ENCODE data around the gene MKX.

Gene MKX

DNA sequence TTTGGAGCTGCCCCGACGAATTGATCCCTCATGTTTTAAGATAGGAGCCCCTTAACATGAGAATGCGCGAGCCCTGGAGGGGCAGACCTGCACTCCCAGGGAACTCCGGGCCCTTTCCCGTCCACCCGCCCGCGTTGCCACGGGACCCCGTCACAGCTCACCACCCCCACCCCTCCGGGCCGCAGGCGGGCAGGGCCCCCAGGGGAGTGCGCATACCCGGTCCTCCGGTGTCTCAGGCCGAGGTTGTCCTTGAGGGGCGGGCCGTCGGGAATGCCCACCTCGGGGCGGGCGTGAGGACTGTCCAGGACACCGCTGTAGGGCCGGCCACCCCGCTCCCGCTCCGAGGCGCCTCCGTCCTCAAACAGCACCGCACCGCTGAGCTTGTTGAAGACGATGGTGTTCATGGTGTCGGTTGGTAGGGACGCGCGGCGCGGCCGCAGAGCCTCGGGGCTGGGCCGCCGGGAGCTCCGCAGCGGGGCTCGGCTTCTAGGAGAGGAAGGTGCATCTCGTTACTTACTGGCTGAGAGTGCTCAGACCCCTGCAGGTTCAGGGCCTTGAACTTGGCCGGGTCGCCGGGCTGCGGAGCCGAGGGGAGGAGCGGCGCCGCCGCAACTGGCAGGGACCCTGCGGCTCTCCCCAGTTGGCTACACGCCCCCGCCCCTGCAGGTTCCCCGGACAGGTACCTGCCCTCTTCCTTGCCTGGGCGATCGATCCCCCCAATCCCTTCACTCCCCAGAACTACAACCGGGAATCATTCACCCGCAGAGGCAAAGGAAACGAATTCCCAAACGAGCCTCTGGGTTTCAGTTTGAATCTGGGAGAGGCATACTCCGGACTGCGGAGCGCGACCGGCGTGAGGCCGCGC, 2.4 kb downstream of the MKX start:
- in situ Hi-C loops (cut with HindIII; ENCODE audit: low sequenced_read_pairs): no loop called here

DNA sequence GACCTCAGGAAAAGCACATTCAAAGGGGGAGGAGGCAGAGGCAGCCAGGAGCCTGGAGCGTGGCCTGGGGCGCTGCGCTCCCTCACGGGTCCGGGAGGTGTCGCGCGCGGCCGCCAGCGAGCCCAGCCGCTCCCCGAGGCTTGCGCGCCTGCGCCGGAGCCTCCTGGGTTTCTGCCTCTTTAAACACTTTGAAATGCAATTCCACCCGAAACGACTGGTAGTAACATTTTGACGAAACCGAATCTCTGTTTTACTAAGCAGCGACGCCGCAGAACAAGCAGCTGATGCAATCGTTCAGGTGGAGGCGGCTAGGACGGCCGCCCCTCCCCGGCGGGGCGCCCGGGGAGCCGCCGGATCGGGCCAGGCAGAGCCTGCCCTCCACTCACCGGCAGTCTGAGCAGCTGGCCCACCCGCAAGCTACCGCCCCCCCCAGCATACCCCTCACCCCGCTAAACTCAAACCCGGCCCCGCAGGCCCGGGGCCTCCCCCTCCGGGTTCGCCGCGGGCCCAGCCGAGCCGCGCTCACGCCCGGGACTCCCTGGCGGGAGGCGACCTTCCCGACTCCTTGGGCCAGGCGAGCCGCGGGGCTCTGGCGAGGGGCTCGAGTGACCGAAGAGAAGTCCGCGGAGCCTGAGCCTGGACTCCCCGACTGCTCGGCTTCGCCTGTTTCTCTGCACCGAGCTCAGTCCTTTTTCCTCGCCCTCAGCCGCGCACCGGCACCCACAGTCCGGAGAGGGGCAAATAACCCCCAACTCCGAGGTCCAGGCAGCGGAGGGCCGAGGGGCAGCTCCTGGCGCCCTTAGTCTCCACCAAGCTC, 3.2 kb downstream of the MKX start:
- in situ Hi-C loops (cut with HindIII; ENCODE audit: low sequenced_read_pairs): no loop called here

DNA sequence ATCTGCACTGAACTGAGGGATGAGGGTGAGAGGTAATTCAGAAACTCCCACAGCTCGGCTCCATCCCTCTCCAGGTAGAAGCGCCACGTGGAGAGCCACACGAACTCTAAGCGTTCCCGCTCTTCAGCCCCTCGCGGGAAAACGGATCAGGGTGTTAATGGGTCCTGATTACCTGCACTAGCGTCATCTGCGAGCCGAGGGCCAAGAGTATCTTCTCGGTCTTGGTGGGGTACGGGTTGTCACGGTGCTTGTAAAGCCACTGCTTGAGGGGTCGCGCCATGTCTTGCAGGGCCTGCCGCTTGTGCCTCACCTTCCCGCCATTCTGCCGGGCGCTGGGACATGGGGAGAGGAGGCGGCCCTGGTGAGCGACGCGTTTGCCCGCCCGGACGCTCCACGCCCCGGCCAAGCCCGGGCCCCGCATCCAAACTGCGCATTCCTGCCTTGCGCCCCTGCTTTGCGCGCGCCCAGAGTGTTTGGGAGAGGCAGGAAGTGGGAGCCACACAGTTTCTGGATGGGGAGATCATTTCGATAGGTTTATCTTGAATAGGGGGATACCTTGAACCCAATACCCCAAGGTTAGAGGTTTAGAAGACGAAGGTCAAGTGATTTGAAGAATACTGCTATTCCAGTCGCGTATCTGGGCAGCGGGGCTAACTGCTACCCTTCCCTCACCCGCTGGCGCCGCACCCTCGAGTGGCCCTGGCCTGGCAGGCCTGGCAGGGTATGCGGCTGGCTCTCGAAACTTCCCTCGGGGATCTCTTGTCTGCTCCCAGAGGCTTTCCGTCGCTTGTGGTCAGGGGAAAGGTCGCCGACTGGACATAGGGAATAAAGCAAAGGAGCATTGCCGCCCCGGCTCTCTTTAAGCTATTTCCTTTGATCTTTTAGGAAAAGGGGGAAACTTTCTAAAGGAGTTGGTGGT, 4.2 kb downstream of the MKX start:
- in situ Hi-C loops (cut with HindIII; ENCODE audit: low sequenced_read_pairs): no loop called here

DNA sequence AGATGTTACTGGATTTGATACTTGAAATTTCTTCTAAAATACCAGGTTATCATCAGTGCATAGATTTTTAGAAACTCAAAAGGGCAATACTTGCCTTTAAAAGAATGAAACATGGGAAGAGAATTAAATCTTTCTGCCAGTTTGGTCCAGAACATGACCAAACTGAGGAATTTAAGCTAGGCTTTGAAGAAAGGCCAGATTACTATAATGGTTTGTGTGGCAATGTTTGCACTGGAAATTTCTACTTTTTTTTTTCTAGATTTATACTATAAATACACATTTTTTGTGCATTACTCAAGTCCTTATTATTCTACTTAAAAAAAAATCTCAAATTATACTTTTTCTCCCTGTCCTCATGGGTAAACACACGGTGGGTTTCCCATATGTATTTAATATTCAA, 9.2 kb downstream of the MKX start:
- in situ Hi-C loops (cut with HindIII; ENCODE audit: low sequenced_read_pairs): no loop called here

DNA sequence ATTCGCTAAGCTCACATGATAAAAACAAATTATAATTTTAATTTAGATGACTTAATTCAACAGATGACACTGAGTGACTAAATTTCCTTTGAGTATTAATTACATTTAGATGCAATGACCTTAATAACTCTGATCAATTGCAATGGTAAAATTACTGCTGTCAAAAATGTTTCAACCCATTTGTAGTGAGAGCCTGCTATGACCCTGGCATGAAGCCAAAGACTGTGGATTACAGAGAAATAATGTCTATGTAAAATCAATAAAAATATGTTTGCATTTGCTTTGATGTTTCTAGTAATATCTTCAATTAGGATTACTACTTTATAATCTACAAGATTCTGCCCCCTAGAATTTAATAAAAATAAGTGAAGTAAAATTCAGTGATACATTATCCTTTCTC, 15.6 kb downstream of the MKX start:
- in situ Hi-C loops (cut with HindIII; ENCODE audit: low sequenced_read_pairs): no loop called here

DNA sequence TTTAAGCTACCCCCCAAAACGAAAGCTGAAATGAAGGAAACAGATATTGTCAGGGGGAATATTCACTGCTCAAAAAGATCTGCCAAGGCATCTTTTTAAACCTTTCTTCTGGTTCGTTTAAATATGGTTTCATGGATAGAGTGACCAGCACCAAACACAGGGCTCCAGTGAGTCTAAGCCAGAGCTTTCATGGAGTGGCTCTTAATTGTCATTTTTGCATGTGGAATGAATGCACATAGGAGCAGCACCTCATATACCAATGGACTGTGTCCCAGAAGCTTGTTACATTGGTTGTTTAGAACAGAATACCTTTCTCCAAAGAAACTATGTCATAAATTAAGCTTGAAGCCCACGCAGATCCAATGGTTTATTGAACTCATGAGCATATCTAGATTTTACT, 17.3 kb downstream of the MKX start:
- in situ Hi-C loops (cut with HindIII; ENCODE audit: low sequenced_read_pairs): no loop called here

DNA sequence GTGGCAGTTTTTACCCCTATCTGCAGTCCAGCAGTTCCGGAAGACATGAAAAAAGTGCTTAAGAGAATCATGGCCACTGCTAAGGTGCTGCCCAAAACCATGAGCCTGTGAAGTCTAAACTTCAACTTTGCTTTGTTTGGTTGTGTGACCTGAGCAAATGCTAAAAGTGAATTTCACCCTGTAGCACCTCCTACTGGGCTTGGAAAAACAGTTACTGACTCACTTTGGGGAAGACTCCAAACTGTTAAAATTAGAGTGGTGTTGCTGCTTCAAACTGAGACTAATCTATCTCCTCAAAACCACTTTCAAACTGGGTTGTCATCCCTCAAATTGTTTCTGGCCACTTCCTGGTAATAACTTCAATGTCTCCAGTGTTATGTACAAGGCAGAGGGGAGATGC, 21.3 kb downstream of the MKX start:
- in situ Hi-C loops (cut with HindIII; ENCODE audit: low sequenced_read_pairs): no loop called here

DNA sequence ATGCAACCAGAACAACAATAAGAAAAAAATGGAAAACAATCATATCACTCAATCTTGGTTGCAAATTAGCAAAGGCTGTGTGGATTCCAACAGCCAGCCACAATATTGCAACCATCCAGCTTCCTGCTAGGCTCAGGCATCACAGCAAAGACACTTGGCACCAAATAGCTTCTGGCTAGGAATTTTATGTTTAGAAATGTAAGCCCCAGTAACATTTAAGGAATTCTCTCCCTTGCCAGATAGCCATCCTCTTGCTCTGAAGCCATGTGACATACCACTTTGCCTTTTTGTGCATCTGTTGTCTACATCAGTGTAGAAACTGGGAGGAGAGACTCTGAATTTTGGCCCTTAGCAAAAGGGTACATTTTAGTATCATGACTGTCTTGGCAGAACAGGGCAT, 22.2 kb downstream of the MKX start:
- in situ Hi-C loops (cut with HindIII; ENCODE audit: low sequenced_read_pairs): no loop called here

DNA sequence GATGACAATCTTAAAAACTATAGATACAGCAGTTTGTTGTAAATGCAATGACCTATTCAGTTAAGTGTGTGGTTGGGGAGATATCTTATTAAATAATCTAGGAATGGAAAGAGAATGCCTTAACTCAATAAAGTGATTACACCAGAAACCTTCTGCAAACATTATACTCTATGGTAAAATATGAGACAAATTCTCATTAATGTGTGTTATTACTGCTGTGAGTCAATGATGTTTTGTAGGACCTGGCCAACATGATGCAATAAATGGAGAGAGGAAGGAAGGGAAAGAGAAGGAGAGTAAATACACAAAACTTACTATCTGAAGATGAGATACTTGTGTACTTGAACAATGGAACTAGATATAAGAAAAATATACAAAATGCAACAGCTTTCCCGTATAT, 25.1 kb downstream of the MKX start:
- in situ Hi-C loops (cut with HindIII; ENCODE audit: low sequenced_read_pairs): no loop called here

DNA sequence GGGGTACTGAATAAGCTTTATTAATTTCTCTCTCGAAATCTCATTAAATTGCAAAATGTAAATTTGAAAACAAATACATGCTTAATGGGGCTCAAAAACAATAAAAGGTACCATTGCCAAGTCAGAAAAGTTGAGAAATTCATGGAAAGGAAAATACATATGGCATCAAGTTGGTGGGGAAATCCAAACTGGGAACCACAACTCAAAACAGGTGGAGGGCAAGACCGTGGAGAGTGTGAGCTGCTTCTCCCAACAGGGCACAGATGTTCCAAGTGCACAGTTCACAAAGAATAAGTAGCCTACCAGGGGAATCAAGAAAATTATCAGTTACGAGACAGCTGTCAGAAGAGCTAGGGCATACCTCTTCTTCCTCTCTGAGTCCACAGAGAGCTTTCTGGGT, 26.6 kb downstream of the MKX start:
- in situ Hi-C loops (cut with HindIII; ENCODE audit: low sequenced_read_pairs): loop anchor here (5.0 kb wide), 1 partner anchor 102 kb away; no protein-coding TSS in a partner anchor

DNA sequence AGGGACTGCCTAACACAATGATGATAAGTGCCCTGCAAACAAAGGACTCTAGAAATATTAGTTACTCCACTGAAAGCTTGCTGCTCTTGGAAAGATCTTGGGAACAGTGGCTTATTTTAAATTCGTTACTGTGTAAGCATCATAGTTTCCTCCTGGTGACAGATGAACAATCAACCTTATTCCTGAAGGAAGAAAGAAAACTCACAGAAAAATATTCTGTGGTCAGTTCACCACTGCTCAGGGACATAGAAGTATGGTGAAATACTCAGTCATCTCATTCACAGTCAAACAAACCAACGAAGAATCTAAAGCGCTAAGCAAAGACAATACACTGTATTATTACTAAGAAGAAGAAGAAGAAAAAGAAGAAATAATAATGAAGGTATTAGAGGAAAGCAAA, 27.8 kb downstream of the MKX start:
- in situ Hi-C loops (cut with HindIII; ENCODE audit: low sequenced_read_pairs): loop anchor here (5.0 kb wide), 1 partner anchor 101 kb away; no protein-coding TSS in a partner anchor

DNA sequence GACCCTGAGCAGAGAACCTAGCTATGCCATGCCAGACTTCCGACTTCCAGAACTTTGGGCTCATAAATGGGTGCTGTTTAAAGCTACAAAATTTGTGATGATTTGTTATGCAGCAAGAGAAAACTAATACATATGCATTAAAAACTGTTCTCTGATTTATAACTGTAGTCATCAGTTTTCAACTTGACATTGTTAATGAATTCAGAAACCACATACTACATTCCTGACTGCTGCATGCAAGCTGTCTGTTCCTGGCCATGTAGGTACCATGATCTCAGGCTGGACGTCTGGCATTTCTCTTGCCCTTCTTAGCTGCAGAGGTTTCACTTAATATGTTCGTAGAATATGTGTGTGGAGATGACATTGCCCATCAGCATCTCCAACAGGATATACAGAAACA, 28.4 kb downstream of the MKX start:
- in situ Hi-C loops (cut with HindIII; ENCODE audit: low sequenced_read_pairs): loop anchor here (5.0 kb wide), 1 partner anchor 100 kb away; no protein-coding TSS in a partner anchor

DNA sequence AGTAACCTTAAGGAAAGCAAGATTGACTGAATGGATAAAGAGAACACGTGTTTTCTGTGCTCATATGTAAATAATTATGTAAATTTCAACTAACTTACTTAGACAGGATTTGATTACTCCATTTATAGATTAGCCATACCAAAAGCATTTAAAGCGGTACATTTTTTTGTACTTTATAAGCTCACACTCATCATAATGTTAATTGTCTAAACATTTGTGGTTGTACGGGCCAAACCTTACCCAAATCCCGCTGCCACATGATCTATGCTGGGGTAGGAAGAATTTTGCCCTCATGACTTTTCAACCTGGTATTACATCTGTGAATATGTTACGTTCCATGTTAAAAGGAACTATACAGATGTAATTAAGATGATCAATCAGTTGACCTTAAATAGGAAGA, 29.1 kb downstream of the MKX start:
- in situ Hi-C loops (cut with HindIII; ENCODE audit: low sequenced_read_pairs): loop anchor here (5.0 kb wide), 1 partner anchor 99 kb away; no protein-coding TSS in a partner anchor

DNA sequence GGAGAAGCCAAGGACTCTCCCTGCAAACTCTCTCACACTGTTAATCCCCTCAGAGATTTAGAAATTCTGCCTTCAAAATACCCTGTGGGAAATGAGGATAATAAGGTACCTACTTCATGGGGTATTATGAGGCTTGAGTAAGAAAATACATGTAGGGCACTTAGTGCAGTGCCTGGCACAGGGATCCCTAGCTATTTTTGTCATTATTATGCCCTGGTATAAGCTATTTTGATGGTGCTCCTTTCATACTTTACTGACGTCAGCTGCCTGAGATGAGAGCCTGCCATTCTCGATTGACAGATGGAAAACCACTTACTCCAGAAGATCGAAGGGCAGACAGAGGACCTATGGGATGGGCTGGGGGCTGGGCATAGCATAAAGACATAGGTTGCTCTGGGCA, 30.1 kb downstream of the MKX start:
- in situ Hi-C loops (cut with HindIII; ENCODE audit: low sequenced_read_pairs): loop anchor here (5.0 kb wide), 1 partner anchor 98 kb away; no protein-coding TSS in a partner anchor

DNA sequence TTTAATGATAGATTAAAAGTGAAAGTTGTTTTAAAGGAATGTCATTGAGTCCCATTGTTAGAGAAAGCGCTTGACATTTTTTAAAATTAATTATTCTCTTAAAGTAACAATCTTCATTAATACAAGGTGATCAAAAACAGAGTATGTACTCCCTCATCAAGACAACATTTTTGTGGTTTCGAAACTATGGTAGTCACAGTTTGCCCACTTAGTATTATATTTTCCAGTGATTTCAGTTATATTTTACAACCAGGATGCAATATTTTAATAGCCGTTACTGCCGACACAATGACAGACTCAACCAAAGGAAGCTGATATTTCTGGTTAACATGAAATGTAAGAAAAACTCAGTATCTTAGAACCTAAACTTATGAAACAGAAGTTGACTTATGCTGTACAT, 31.3 kb downstream of the MKX start:
- in situ Hi-C loops (cut with HindIII; ENCODE audit: low sequenced_read_pairs): no loop called here

DNA sequence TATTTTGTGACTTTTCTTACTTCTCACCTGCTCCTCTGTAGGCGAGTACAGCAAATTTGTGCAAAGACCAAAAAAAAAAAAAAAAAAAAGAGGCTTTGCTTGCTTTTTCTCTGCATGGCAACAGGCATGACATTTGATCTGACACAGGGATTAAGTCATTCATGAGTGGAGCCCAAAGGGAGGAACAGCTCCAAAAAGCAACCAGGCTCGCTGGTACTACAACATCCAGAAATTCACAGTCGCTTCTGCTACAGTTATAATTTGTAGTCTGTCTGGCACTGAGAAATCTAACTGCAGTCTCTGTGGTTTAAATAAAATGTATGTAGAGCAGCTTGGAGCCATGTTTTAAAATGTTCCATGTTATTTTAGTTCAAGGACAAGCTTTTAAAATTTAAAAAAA, 31.7 kb downstream of the MKX start:
- in situ Hi-C loops (cut with HindIII; ENCODE audit: low sequenced_read_pairs): no loop called here

DNA sequence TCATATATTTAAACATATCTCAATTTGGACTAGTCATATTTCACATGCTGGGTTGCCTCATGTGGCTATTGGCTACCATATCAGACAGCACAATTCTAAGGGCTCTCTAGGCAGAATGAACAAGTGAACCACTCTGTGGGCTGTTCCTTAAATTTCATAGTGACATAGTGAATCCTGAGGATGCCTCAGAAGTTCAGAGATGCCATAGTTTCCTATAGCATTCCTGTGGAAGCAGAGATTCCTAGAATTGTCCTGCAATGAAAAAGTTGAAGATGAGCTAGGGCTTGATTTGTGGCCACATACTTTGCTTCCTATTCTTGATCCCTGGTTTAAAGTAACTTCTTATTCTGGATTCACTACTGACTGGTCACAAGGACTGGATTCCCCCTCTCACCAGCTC, 35.6 kb downstream of the MKX start:
- in situ Hi-C loops (cut with HindIII; ENCODE audit: low sequenced_read_pairs): no loop called here

DNA sequence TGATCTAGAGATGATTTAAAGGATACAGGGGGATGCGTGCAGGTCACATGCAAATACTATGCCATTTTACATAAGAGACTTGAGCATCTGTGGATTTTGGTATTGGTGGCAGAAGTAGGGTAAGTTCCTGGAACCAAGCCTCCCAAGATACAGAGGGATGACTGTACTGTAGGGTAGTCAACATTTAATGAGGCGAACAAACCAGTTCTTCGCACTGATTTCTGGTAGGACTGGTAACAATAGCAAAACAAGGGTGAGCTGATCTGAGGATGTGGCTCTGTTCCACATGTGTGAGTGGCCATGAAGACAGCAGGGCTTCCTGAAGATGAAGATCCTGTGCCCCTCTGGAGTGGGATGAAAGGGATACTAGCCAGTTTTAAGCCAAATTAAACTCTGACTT, 36.3 kb downstream of the MKX start:
- in situ Hi-C loops (cut with HindIII; ENCODE audit: low sequenced_read_pairs): no loop called here

DNA sequence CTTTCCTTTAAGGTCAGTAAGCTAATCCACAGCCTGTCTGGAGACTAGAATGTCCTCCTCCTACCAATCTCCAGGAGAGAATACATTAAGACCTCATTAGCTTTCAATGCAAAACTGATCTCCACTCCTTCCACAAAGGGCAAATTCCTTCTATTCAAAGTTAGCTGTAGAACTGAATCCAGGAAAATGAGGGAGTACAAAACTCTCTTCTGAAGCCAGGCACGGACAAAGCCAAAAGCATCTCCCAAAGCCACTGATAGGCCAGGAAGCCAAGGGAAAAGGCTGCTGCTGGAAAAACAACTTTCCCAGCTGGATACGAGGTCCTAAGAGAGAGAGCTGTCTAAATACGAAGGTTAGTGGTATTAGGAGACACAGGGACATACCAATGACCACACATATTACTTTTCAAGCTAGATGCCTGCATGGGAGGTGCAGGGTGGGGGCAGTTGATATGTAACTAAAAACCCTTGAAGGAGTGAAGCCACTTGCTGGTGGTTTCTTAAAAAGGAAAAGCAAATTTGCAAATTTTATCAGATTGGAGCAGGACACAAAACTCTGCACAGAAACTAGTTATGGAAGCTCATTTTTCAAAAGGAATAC, 43.6 kb downstream of the MKX start:
- in situ Hi-C loops (cut with HindIII; ENCODE audit: low sequenced_read_pairs): no loop called here

DNA sequence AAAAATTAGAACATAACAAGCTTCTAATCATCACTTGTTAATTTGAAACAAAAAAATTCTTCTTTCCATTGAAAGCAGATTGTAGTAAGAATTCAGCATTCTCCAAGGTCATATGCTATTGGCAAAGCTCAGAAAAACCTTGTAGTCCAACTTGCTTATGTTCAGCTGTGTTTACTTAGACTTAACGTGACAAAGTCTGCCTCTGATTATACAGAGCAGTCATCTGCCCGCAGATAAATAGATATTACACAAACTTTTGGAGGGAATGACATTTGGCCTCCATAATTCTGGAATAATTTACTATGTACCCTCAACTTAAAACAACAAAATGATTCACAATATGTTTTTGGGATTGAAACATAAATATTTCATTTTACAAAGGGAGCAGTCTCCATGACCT, 45.8 kb downstream of the MKX start:
- in situ Hi-C loops (cut with HindIII; ENCODE audit: low sequenced_read_pairs): no loop called here
